ENCODE measurements around the gene CLCN7.
"Not testable (repeated sequence)": the region's sequence is repeated elsewhere in the genome, so short reads cannot be mapped to it uniquely, and the experiment has no call there.

The CLCN7 gene

DNA sequence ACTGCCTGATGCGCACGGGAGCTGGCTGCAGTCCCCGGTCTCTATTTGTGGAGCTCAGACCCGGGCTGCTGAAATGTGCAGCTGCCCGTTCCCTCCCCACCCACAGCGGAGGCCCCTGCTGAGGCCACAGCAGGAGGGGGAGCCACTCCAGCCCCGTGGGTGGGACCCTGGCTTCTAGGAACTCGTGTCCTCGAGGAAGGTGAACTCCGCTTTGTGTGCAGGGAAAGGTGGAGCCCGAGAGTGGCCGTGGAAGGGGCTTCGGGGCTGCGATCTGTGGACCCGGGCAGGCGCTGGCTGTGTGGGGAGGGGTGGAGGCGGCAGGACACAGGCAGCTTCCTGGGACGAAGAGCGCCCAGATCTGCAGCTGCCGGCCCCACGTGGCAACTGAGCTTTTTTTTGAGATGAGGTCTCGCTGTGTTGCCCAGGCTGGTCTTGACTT is 33.4 kb downstream of the CLCN7 start:
- TF ChIP-seq, protein P1, sequence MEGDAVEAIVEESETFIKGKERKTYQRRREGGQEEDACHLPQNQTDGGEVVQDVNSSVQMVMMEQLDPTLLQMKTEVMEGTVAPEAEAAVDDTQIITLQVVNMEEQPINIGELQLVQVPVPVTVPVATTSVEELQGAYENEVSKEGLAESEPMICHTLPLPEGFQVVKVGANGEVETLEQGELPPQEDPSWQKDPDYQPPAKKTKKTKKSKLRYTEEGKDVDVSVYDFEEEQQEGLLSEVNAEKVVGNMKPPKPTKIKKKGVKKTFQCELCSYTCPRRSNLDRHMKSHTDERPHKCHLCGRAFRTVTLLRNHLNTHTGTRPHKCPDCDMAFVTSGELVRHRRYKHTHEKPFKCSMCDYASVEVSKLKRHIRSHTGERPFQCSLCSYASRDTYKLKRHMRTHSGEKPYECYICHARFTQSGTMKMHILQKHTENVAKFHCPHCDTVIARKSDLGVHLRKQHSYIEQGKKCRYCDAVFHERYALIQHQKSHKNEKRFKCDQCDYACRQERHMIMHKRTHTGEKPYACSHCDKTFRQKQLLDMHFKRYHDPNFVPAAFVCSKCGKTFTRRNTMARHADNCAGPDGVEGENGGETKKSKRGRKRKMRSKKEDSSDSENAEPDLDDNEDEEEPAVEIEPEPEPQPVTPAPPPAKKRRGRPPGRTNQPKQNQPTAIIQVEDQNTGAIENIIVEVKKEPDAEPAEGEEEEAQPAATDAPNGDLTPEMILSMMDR (IDR thresholded peaks at IDR 0.05; ENCODE audit: low read depth, low read length), result no peak
- H3K4me3 ChIP-seq (ENCODE audit: low read depth, low read length), result no peak overlapping the region

DNA sequence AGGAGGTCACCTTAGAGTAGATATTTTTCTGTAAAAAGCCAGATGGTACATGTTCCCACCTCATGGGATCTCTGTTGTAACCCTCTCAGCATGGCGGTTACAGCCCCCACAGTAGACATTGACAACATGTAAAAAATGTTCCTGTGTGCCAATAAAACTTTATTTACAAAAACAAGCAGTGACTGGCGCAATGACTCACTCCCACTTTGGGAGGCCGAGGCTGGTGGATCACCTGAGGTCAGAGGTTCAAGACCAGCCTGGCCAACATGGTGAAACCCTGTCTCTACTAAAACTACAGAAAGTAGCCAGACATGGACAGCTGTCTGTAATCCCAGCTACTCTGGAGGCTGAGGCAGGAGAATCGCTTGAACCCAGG is 35.1 kb downstream of the CLCN7 start:
- not testable (repeated sequence) for H3K4me3 ChIP-seq (ENCODE audit: low read depth, low read length)

DNA sequence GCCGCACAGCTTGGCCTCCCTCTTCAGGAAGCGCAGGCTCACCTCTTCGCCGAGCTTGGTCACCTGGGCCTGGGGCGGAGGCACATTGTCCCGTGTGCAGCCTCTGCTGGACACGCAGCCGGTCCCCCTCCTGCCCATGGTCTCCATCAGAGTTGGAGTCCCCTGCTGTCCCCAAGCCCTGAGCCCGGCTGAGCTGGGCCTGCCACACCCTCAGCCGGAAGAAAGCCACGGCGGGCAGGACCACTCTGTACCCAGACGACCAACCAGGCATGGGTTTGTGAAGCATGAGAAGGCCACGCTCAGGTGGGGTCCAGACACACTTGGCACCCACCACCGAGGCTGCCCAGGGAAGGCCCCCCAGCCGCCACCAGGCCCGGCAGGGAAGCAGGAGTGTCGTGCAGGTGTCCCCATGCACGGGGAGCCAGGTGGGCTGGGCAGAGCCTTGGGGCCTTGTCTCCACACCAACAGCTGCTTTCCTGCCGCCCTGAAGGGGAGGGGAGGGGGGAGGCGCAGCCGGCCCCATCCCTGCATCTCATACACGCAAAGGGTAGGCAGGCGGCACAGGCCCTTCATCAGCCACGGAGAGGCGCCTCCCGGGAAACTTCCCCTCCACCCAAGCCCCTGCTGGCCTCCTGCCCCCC is 35.6 kb downstream of the CLCN7 start:
- TF ChIP-seq, protein P1 (IDR thresholded peaks at IDR 0.05; ENCODE audit: low read depth, low read length), result no peak
- no peak overlapping the region for H3K4me3 ChIP-seq (ENCODE audit: low read depth, low read length)

DNA sequence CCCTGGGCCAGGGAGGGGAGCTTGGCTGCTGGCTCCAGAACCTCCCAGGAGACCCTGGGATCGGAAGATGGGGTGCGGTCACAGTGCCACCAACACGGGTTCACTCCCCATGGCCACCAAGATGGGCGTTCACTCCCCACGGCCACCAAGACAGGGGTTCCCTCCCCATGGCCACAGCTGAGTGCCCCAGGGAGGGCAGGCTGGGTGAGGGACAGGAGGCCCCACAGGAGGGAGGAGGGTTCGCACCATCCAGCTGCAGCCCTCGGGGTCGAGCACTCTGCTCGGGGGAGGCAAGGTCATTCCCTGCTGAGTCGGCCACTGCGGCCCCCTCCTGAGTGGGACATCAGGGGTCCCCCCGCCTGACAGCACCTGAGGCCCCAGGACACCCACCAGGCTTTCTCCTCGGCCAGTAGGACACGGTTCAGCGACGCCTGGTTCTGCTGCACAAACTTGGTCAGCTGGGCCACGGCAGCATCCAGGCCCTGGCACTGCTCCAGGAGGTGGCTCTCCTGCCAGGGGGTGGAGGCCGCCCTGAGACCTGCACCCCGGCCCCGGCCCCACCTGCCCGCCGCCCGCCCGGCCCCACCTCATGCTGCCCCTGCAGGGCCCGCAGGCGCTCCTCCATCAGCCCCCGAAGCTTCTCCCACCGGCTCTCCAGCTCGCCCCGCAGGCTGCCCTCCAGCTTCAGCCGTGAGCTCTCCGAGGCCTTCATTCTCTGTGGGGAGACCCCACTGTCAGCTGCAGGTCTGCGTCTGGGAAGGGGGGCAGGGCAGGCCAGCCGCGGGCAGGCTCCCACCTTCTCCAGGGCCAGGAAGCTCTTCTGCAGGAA is 36.4 kb downstream of the CLCN7 start:
- H3K4me3 ChIP-seq (ENCODE audit: low read depth, low read length), result no peak overlapping the region
- TF ChIP-seq, protein P1 (IDR thresholded peaks at IDR 0.05; ENCODE audit: low read depth, low read length), result no peak

DNA sequence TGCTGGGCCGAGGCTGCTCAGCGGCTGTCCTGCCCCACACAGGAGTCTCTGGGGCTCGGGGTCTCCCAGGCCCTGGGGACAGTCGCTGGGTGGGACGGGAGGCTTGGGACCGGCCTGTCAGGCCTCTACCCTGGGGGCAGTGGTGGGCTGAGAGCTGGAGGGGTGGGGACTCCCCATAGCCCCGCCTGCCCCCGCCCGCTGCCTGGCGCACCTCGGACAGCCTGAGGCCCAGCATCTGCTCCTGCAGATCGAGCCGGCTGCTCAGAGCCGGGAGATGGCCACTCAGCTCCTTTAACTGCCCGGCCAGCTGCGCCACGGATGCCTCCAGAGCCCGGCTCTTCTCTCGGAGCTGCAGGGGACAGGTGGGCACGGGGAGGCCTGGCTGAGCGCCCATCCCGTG is 37.2 kb downstream of the CLCN7 start:
- TF ChIP-seq, protein P1 (IDR thresholded peaks at IDR 0.05; ENCODE audit: low read depth, low read length), result no peak
- no peak overlapping the region for H3K4me3 ChIP-seq (ENCODE audit: low read depth, low read length)

DNA sequence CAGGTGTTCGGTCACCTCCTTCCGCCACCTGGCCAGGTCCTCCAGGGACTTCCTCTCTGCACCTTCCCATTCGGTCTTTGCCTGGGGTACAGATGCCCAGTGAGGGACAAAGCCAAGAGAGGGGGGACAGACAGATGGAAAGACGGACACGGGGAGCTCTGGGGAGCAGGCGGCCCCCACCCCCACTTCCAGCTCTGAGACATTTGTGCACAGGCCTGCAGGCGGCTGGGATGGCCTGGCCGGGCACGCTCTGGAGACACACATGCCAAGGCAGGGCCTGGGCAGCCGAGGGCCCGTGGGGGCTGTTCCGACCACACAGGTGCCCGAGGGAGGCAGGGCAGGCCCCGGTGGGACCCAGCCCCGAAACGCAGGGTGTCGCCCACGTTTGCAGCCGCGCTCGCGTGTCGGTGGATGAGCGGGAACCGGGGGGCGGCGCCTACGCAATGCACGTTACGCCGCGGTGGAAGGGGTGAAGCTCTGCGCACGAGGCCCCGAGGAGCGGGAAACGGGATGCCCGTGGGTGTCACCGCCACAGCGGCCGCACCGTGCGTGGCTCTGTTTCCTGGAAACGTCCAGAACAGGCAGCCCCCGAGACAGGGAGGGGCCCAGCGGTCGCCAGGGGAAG is 38.0 kb downstream of the CLCN7 start:
- TF ChIP-seq, protein P1 (IDR thresholded peaks at IDR 0.05; ENCODE audit: low read depth, low read length), result no peak
- no peak overlapping the region for H3K4me3 ChIP-seq (ENCODE audit: low read depth, low read length)

DNA sequence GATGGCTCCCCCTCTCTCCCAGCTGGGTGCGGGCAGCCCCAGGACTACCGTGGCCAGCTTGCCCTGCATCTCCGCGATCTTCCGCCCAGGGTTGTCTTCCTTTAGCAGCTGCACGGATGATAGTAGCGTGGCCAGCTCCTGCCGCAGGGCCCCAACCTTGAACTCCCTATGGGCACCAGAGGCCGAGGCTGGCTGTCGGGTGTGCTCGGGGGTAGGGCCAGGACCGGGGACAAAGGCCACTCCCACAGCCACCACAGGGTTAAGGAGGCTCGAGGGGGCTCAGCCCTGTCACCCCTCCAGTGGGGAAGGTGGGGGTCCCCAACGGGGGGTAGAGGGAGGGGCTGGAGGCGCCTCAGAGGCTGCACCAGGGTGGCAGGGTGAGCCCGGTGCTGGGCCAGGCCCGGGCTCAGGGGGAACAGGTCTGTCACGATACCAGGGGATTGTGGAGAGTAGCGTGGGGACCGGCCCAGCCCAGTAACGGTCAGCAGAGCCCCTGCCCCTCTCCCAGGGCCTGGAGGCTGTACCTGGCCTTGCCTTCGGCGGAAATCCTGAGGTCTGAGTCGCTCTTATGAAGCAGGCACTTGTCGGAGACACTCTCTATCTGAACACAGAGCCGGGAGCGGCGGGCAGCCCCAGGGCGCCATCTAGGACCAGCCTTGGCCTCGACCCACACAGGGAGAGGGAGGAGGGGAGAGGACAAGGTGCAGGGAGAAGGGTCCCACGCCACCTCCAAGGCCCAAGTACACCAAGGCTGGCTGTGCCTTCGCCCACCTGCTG is 38.7 kb downstream of the CLCN7 start:
- H3K4me3 ChIP-seq (ENCODE audit: low read depth, low read length), result no peak overlapping the region
- TF ChIP-seq, protein P1 (IDR thresholded peaks at IDR 0.05; ENCODE audit: low read depth, low read length), result no peak

All from WI38 (cell line).